HCEC 1CT (cell line): Measurements from ENCODE around the gene TNFRSF1B.

Experiments
- DNase-seq: peaks from one replicate; pipeline ENCODE4 v3.0.0-alpha.2; 2017

Gene TNFRSF1B

GRCh38 chr1:12142141-12142823 lies 24.5 kb upstream of the TNFRSF1B start:
- DNase-seq, result no peak

GRCh38 chr1:12142891-12143630 lies 23.7 kb upstream of the TNFRSF1B start:
- no peak for DNase-seq

- peak; percentile 99 for DNase-seq
Observed at GRCh38 chr1:12143631-12144155, 23.1 kb upstream of the TNFRSF1B start.

- DNase-seq, result no peak
Observed at GRCh38 chr1:12144236-12144635, 22.6 kb upstream of the TNFRSF1B start.

- no peak for DNase-seq
Observed at GRCh38 chr1:12144969-12145368, 21.8 kb upstream of the TNFRSF1B start.

GRCh38 chr1:12145616-12146342 lies 21.0 kb upstream of the TNFRSF1B start:
- no peak for DNase-seq

- DNase-seq, result no peak
Observed at GRCh38 chr1:12146343-12147112, 20.3 kb upstream of the TNFRSF1B start.

- DNase-seq, result no peak
Observed at GRCh38 chr1:12147201-12147701, 19.5 kb upstream of the TNFRSF1B start.

- no peak for DNase-seq
Observed at GRCh38 chr1:12148160-12148957, 18.4 kb upstream of the TNFRSF1B start.

- no peak for DNase-seq
Observed at GRCh38 chr1:12148958-12149790, 17.6 kb upstream of the TNFRSF1B start.

- no peak for DNase-seq
Observed at GRCh38 chr1:12149791-12150175, 17.0 kb upstream of the TNFRSF1B start.

- DNase-seq, result no peak
Observed at GRCh38 chr1:12150456-12151200, 16.2 kb upstream of the TNFRSF1B start.

- DNase-seq, result no peak
Observed at GRCh38 chr1:12151465-12151864, 15.3 kb upstream of the TNFRSF1B start.

- no peak for DNase-seq
Observed at GRCh38 chr1:12152113-12152891, 14.5 kb upstream of the TNFRSF1B start.

GRCh38 chr1:12153181-12153785 lies 13.5 kb upstream of the TNFRSF1B start:
- peak; percentile 73 for DNase-seq

- no peak for DNase-seq
Observed at GRCh38 chr1:12155328-12155727, 11.5 kb upstream of the TNFRSF1B start.

GRCh38 chr1:12157366-12158231 lies 9.2 kb upstream of the TNFRSF1B start:
- DNase-seq, result no peak
